ENCODE data around the gene IL13RA2.

Gene IL13RA2

DNA sequence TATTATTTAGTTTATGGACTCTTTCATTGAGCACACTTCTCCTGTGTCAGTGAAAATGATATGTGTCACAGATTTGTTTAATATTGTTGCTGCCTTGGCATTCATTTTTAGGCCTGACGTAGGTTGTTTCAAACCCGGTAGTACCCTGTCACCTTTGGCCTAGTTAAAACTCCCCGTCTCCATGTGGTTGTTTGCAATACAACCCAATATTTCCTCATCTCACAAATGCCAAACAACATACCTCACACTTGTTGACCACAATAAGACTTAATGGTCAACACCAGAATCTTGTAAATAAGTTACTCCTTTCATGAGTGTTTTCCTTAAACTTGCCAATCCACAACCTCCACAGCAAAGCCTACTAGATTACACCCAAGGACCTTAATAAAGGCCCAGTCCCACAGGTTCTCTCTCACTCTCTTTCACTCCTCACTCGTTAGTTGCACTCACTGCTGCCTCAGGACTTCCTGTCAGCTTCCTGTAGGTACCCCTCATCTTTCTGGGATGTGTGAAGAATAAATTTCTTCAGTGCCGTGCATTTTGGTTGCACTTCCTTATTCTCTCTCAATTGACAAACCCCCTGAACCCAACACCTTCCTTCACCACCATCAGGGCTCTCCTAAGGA, 31.3 kb downstream of the IL13RA2 start:
- Histone ChIP-seq H3K4me2 (ENCODE audit: low read length, poor library complexity, severe bottlenecking) (no peak overlapping the region), H4K91ac (ENCODE audit: low read length) (no peak overlapping the region)
- WGBS, result 74% methylated on average over 4 of the region's 5 CpGs

GRCh38 chrX:114976292-114976691, 41.1 kb downstream of the IL13RA2 start:
- Histone ChIP-seq H4K8ac (ENCODE audit: low read length) (no peak overlapping the region), H2BK15ac (ENCODE audit: low read depth, poor library complexity, severe bottlenecking) (no peak overlapping the region), H2BK5ac (ENCODE audit: low read depth, low read length, poor library complexity, severe bottlenecking) (no peak overlapping the region), H3K18ac (ENCODE audit: low read depth in 1 of 2, low read length in 2 of 2) (no peak overlapping the region), H3K27me3 (ENCODE audit: control insufficient read depth in 1 of 2, insufficient read depth in 1 of 2, low read length in 2 of 2) (peaks cover 0 to 11% of the 10 kb centered on the region in 2 experiments), H3K4ac (ENCODE audit: low read depth in 1 of 2, low read length in 2 of 2) (no peak overlapping the region), H3K27ac (ENCODE audit: low read length, poor library complexity, severe bottlenecking) (no peak overlapping the region), H3K36me3 (ENCODE audit: control insufficient read depth in 1 of 2, insufficient read depth in 2 of 2, low read depth in 1 of 2, low read length in 2 of 2) (peaks cover 0 to 4% of the 10 kb centered on the region in 2 experiments), H2BK12ac (ENCODE audit: low read length in 2 of 2) (no peak overlapping the region), H4K91ac (ENCODE audit: low read length) (no peak overlapping the region), H3K4me2 (ENCODE audit: low read length, poor library complexity, severe bottlenecking) (no peak overlapping the region), H3K9ac (ENCODE audit: low read length) (no peak overlapping the region), H2BK120ac (ENCODE audit: low read depth, low read length) (no peak overlapping the region), H3K79me1 (replicated peaks; ENCODE audit: low read length, poor library complexity, severe bottlenecking) (no peaks in the 10 kb centered on the region), H3K4me1 (ENCODE audit: control insufficient read depth, insufficient read depth, low read depth, low read length) (no peaks in the 10 kb centered on the region), H3K14ac (ENCODE audit: low read length in 2 of 2) (no peak overlapping the region), H2AFZ (ENCODE audit: low read depth, low read length) (no peak overlapping the region), H3K23ac (ENCODE audit: low read length in 2 of 2) (no peak overlapping the region), H3K9me3 (ENCODE audit: control insufficient read depth, low read length) (no peaks in the 10 kb centered on the region), H2AK5ac (ENCODE audit: low read length, severe bottlenecking) (no peak overlapping the region), H3K4me3 (ENCODE audit: insufficient read depth in 1 of 2, low read depth in 1 of 2, low read length in 2 of 2) (no peak overlapping the region)
- WGBS, result no CpG with 5 or more reads among the region's 2 CpGs
- DNase-seq, result peak; percentile 18

More for the DNA sequence above, 31.3 kb downstream of the IL13RA2 start:
- H3K4me1 ChIP-seq (ENCODE audit: control insufficient read depth, insufficient read depth, low read depth, low read length), result no peaks in the 10 kb centered on the region
- no peak overlapping the region for H3K27ac ChIP-seq (ENCODE audit: low read length, poor library complexity, severe bottlenecking)
- H2BK120ac ChIP-seq (ENCODE audit: low read depth, low read length), result no peak overlapping the region
- H3K14ac ChIP-seq (ENCODE audit: low read length in 2 of 2), result no peak overlapping the region
- H2BK5ac ChIP-seq (ENCODE audit: low read depth, low read length, poor library complexity, severe bottlenecking), result no peak overlapping the region
- no peak overlapping the region for H2AFZ ChIP-seq (ENCODE audit: low read depth, low read length)
- DNase-seq, result peak; percentile 28
- no peak overlapping the region for H3K18ac ChIP-seq (ENCODE audit: low read depth in 1 of 2, low read length in 2 of 2)
- H3K36me3 ChIP-seq (ENCODE audit: control insufficient read depth in 1 of 2, insufficient read depth in 2 of 2, low read depth in 1 of 2, low read length in 2 of 2), result peaks cover 0 to 8% of the 10 kb centered on the region in 2 experiments
- H3K9me3 ChIP-seq (ENCODE audit: control insufficient read depth, low read length), result no peaks in the 10 kb centered on the region
- no peak overlapping the region for H3K9ac ChIP-seq (ENCODE audit: low read length)
- no peak overlapping the region for H2BK15ac ChIP-seq (ENCODE audit: low read depth, poor library complexity, severe bottlenecking)
- H3K79me1 ChIP-seq (replicated peaks; ENCODE audit: low read length, poor library complexity, severe bottlenecking), result no peaks in the 10 kb centered on the region
- H3K27me3 ChIP-seq (ENCODE audit: control insufficient read depth in 1 of 2, insufficient read depth in 1 of 2, low read length in 2 of 2), result peaks cover 0 to 14% of the 10 kb centered on the region in 2 experiments
- no peak overlapping the region for H2AK5ac ChIP-seq (ENCODE audit: low read length, severe bottlenecking)
- no peak overlapping the region for H3K4ac ChIP-seq (ENCODE audit: low read depth in 1 of 2, low read length in 2 of 2)
- H3K4me3 ChIP-seq (ENCODE audit: insufficient read depth in 1 of 2, low read depth in 1 of 2, low read length in 2 of 2), result no peak overlapping the region
- no peak overlapping the region for H4K8ac ChIP-seq (ENCODE audit: low read length)
- no peak overlapping the region for H2BK12ac ChIP-seq (ENCODE audit: low read length in 2 of 2)
- H3K23ac ChIP-seq (ENCODE audit: low read length in 2 of 2), result no peak overlapping the region

DNA sequence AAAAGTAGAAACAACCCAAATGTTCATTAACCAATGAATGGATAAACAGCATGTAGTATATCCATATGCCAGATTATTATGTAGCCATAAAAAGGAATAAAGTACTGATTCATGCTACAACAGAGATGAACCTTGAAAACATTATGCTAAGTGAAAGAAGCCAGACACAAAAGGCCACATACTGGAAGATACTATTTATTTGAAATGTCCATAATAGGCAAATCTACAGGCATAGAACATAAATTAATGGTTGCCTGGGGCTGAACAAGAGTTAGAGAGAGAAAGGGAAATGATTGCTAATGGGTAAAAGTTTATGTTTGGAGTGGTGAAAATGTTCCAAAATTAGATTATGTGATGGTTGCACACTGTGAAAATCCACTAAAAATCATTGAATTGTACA, 44.4 kb downstream of the IL13RA2 start:
- no peak overlapping the region for H3K27ac ChIP-seq (ENCODE audit: low read length, poor library complexity, severe bottlenecking)
- no peak overlapping the region for H3K4me3 ChIP-seq (ENCODE audit: insufficient read depth in 1 of 2, low read depth in 1 of 2, low read length in 2 of 2)
- H3K4me1 ChIP-seq (ENCODE audit: control insufficient read depth, insufficient read depth, low read depth, low read length), result no peaks in the 10 kb centered on the region
- no peak overlapping the region for H3K18ac ChIP-seq (ENCODE audit: low read depth in 1 of 2, low read length in 2 of 2)
- peaks cover 0 to 13% of the 10 kb centered on the region in 2 experiments for H3K27me3 ChIP-seq (ENCODE audit: control insufficient read depth in 1 of 2, insufficient read depth in 1 of 2, low read length in 2 of 2)
- H3K79me1 ChIP-seq (replicated peaks; ENCODE audit: low read length, poor library complexity, severe bottlenecking), result no peaks in the 10 kb centered on the region
- H3K4me2 ChIP-seq (ENCODE audit: low read length, poor library complexity, severe bottlenecking), result no peak overlapping the region
- H2BK5ac ChIP-seq (ENCODE audit: low read depth, low read length, poor library complexity, severe bottlenecking), result no peak overlapping the region
- H3K23ac ChIP-seq (ENCODE audit: low read length in 2 of 2), result no peak overlapping the region
- H3K36me3 ChIP-seq (ENCODE audit: control insufficient read depth in 1 of 2, insufficient read depth in 2 of 2, low read depth in 1 of 2, low read length in 2 of 2), result no peaks in the 10 kb centered on the region
- no peaks in the 10 kb centered on the region for H3K9me3 ChIP-seq (ENCODE audit: control insufficient read depth, low read length)
- H4K91ac ChIP-seq (ENCODE audit: low read length), result no peak overlapping the region
- no peak overlapping the region for H2AFZ ChIP-seq (ENCODE audit: low read depth, low read length)
- no peak overlapping the region for H2AK5ac ChIP-seq (ENCODE audit: low read length, severe bottlenecking)
- no peak overlapping the region for H4K8ac ChIP-seq (ENCODE audit: low read length)
- H3K14ac ChIP-seq (ENCODE audit: low read length in 2 of 2), result no peak overlapping the region
- H2BK120ac ChIP-seq (ENCODE audit: low read depth, low read length), result no peak overlapping the region
- no peak for DNase-seq
- H3K9ac ChIP-seq (ENCODE audit: low read length), result no peak overlapping the region
- no peak overlapping the region for H2BK15ac ChIP-seq (ENCODE audit: low read depth, poor library complexity, severe bottlenecking)
- no peak overlapping the region for H3K4ac ChIP-seq (ENCODE audit: low read depth in 1 of 2, low read length in 2 of 2)
- no peak overlapping the region for H2BK12ac ChIP-seq (ENCODE audit: low read length in 2 of 2)

GRCh38 chrX:114970806-114971205, 46.6 kb downstream of the IL13RA2 start:
- WGBS, result no CpG with 5 or more reads among the region's 3 CpGs
- H3K4me1 ChIP-seq (ENCODE audit: control insufficient read depth, insufficient read depth, low read depth, low read length), result no peaks in the 10 kb centered on the region

More at GRCh38 chrX:114970806-114971205, 46.6 kb downstream of the IL13RA2 start:
- Histone ChIP-seq H2BK5ac (ENCODE audit: low read depth, low read length, poor library complexity, severe bottlenecking) (no peak overlapping the region), H4K91ac (ENCODE audit: low read length) (no peak overlapping the region), H2AFZ (ENCODE audit: low read depth, low read length) (no peak overlapping the region), H4K8ac (ENCODE audit: low read length) (no peak overlapping the region), H3K9ac (ENCODE audit: low read length) (no peak overlapping the region), H2BK120ac (ENCODE audit: low read depth, low read length) (no peak overlapping the region), H3K9me3 (ENCODE audit: control insufficient read depth, low read length) (no peaks in the 10 kb centered on the region), H3K23ac (ENCODE audit: low read length in 2 of 2) (no peak overlapping the region), H3K36me3 (ENCODE audit: control insufficient read depth in 1 of 2, insufficient read depth in 2 of 2, low read depth in 1 of 2, low read length in 2 of 2) (peaks cover 0 to 7% of the 10 kb centered on the region in 2 experiments), H3K27ac (ENCODE audit: low read length, poor library complexity, severe bottlenecking) (no peak overlapping the region), H3K14ac (ENCODE audit: low read length in 2 of 2) (no peak overlapping the region), H3K18ac (ENCODE audit: low read depth in 1 of 2, low read length in 2 of 2) (no peak overlapping the region), H3K4ac (ENCODE audit: low read depth in 1 of 2, low read length in 2 of 2) (no peak overlapping the region), H2AK5ac (ENCODE audit: low read length, severe bottlenecking) (no peak overlapping the region), H3K27me3 (ENCODE audit: control insufficient read depth in 1 of 2, insufficient read depth in 1 of 2, low read length in 2 of 2) (peaks cover 0 to 13% of the 10 kb centered on the region in 2 experiments), H3K4me2 (ENCODE audit: low read length, poor library complexity, severe bottlenecking) (no peak overlapping the region), H2BK12ac (ENCODE audit: low read length in 2 of 2) (no peak overlapping the region), H3K4me3 (ENCODE audit: insufficient read depth in 1 of 2, low read depth in 1 of 2, low read length in 2 of 2) (no peak overlapping the region), H2BK15ac (ENCODE audit: low read depth, poor library complexity, severe bottlenecking) (no peak overlapping the region), H3K79me1 (replicated peaks; ENCODE audit: low read length, poor library complexity, severe bottlenecking) (no peaks in the 10 kb centered on the region)
- no peak for DNase-seq

Data from mesenchymal stem cell (in vitro differentiated cells and primary cell).